Measurements from ENCODE around the gene EPN3. TPM values are rescaled to one million over a fixed set of nuclear protein-coding genes. Genes with fewer than 3 reads are reported as not detected.

The EPN3 gene
- total RNA-seq, 1 donor from 2014 or later: 0.24 TPM

DNA sequence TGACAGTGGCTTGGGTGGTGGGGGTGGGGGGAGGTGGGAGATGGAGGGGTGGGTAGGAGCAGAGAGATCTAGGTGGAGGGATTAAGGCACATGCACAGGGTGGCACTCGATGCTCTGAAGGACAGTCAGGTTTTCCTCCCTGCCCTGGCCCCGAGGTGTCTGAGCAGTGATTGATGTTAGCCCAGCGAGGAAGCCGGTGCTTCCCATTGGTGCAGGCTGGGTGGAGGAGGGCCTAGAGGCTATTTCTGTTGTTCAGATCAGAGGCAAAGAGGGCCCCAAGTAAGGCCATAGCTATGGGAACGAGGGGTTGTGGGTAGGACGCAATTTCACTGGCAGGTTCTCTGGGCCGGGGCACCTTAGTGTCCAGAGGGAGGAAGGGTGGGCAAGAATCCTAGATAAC, 51.1 kb downstream of the EPN3 start:
- H3K27ac ChIP-seq: no peak overlapping the region
- Mint-ChIP-seq H3K9me3 (no peaks in the 10 kb centered on the region), H3K4me1 (peaks cover 59% of the 10 kb centered on the region), H3K27me3 (ENCODE audit: insufficient read depth, low read depth) (peaks cover 2% of the 10 kb centered on the region), H3K36me3 (peaks cover 4% of the 10 kb centered on the region), H3K4me3 (peak overlapping the region; percentile 19), H3K27ac (peak overlapping the region; percentile 62)
- no peaks in the 10 kb centered on the region for H4K20me1 ChIP-seq (ENCODE audit: low read depth)
- no peaks in the 10 kb centered on the region for H3K9me3 ChIP-seq (ENCODE audit: low read depth)
- H3F3A ChIP-seq (ENCODE audit: low read depth): peaks cover 7% of the 10 kb centered on the region
- no peak overlapping the region for H2AFZ ChIP-seq (replicated peaks)
- no peaks in the 10 kb centered on the region for H3K36me3 ChIP-seq
- H3K4me3 ChIP-seq: no peak overlapping the region
- no peak overlapping the region for H3K9ac ChIP-seq
- no peak for DNase-seq (ENCODE audit: low spot score)
- no peak overlapping the region for H3K4me2 ChIP-seq
- TF ChIP-seq EZH2phosphoT487 (IDR thresholded peaks at IDR 0.05): no peak
- no peak for TF ChIP-seq EZH2 (IDR thresholded peaks at IDR 0.05)
- TF ChIP-seq, protein P1, sequence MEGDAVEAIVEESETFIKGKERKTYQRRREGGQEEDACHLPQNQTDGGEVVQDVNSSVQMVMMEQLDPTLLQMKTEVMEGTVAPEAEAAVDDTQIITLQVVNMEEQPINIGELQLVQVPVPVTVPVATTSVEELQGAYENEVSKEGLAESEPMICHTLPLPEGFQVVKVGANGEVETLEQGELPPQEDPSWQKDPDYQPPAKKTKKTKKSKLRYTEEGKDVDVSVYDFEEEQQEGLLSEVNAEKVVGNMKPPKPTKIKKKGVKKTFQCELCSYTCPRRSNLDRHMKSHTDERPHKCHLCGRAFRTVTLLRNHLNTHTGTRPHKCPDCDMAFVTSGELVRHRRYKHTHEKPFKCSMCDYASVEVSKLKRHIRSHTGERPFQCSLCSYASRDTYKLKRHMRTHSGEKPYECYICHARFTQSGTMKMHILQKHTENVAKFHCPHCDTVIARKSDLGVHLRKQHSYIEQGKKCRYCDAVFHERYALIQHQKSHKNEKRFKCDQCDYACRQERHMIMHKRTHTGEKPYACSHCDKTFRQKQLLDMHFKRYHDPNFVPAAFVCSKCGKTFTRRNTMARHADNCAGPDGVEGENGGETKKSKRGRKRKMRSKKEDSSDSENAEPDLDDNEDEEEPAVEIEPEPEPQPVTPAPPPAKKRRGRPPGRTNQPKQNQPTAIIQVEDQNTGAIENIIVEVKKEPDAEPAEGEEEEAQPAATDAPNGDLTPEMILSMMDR (IDR thresholded peaks at IDR 0.05): no peak
- no peaks in the 10 kb centered on the region for H3K27me3 ChIP-seq
- no peaks in the 10 kb centered on the region for H3K79me2 ChIP-seq (ENCODE audit: low read depth)
- peaks cover 34% of the 10 kb centered on the region for H3K4me1 ChIP-seq

DNA sequence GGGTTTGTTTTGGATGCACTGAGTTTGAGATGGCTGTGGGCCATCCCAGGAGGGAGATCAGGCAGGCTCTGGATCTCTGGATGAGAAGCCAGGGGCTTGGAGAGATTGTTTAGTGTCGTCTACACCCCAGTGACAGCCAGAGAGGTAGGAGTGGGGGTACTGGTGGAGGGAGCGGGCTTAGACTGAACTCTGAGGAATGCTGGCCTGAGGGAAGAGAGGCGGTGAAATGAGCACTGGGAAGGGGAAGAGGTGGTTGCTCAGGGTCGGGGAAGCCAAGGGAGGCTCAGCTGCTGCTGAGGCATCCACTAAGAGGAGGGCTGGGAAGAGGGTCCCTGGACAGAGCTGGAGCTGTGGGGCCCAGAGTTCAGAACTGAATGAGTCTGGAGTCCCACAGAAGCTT, 51.6 kb downstream of the EPN3 start:
- H3K79me2 ChIP-seq (ENCODE audit: low read depth): no peaks in the 10 kb centered on the region
- no peak overlapping the region for H3K4me3 ChIP-seq
- H3K9ac ChIP-seq: no peak overlapping the region
- no peak for DNase-seq (ENCODE audit: low spot score)
- Mint-ChIP-seq H3K36me3 (peaks cover 4% of the 10 kb centered on the region), H3K27me3 (ENCODE audit: insufficient read depth, low read depth) (peaks cover 2% of the 10 kb centered on the region), H3K4me1 (peaks cover 58% of the 10 kb centered on the region), H3K4me3 (peak overlapping the region; percentile 19), H3K27ac (peak overlapping the region; percentile 62), H3K9me3 (no peaks in the 10 kb centered on the region)
- no peaks in the 10 kb centered on the region for H3K9me3 ChIP-seq (ENCODE audit: low read depth)
- H3K36me3 ChIP-seq: no peaks in the 10 kb centered on the region
- peaks cover 34% of the 10 kb centered on the region for H3K4me1 ChIP-seq
- TF ChIP-seq, protein P1 (IDR thresholded peaks at IDR 0.05): no peak
- TF ChIP-seq EZH2 (IDR thresholded peaks at IDR 0.05) (no peak), EZH2phosphoT487 (IDR thresholded peaks at IDR 0.05) (no peak)
- no peaks in the 10 kb centered on the region for H3K27me3 ChIP-seq
- no peaks in the 10 kb centered on the region for H4K20me1 ChIP-seq (ENCODE audit: low read depth)
- no peak overlapping the region for H3K4me2 ChIP-seq
- peaks cover 7% of the 10 kb centered on the region for H3F3A ChIP-seq (ENCODE audit: low read depth)
- no peak overlapping the region for H2AFZ ChIP-seq (replicated peaks)
- no peak overlapping the region for H3K27ac ChIP-seq

DNA sequence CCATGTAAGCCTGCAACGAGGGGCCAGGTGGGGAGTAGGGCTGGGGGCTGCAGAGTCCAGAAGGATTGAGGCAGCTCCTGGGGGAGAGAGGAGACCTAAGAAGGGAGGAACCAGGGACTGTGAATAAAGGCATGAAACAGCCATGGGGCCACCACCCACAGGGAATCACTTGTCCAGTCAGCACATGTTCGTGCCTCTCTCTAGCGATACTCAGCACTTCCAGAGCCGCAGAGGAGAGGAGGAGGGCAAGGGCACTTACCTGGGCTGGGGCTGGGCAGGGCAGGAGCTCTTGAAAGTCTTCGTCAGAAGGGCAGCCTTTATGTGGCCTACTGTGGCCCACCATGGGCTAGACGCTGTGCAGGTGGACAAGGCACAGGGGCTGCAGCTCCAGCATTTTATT, 52.2 kb downstream of the EPN3 start:
- H3K27ac Mint-ChIP-seq: peak overlapping the region; percentile 62
- peaks cover 5% of the 10 kb centered on the region for H3K27me3 Mint-ChIP-seq (ENCODE audit: insufficient read depth, low read depth)
- H3K27ac ChIP-seq: no peak overlapping the region
- no peaks in the 10 kb centered on the region for H3K79me2 ChIP-seq (ENCODE audit: low read depth)
- H3K4me2 ChIP-seq: no peak overlapping the region
- peaks cover 29% of the 10 kb centered on the region for H3K4me1 ChIP-seq
- H3K9me3 Mint-ChIP-seq: no peaks in the 10 kb centered on the region
- peaks cover 7% of the 10 kb centered on the region for H3F3A ChIP-seq (ENCODE audit: low read depth)
- H3K4me3 Mint-ChIP-seq: no peak overlapping the region
- H2AFZ ChIP-seq (replicated peaks): no peak overlapping the region
- no peak overlapping the region for H3K9ac ChIP-seq
- TF ChIP-seq EZH2phosphoT487 (IDR thresholded peaks at IDR 0.05): no peak
- TF ChIP-seq, protein P1 (IDR thresholded peaks at IDR 0.05): no peak
- no peak for TF ChIP-seq EZH2 (IDR thresholded peaks at IDR 0.05)
- no peaks in the 10 kb centered on the region for H3K36me3 ChIP-seq
- H3K36me3 Mint-ChIP-seq: peaks cover 4% of the 10 kb centered on the region
- no peaks in the 10 kb centered on the region for H3K9me3 ChIP-seq (ENCODE audit: low read depth)
- DNase-seq (ENCODE audit: low spot score): no peak
- peaks cover 61% of the 10 kb centered on the region for H3K4me1 Mint-ChIP-seq
- no peak overlapping the region for H3K4me3 ChIP-seq
- H3K27me3 ChIP-seq: no peaks in the 10 kb centered on the region
- H4K20me1 ChIP-seq (ENCODE audit: low read depth): no peaks in the 10 kb centered on the region
